Stimulated activated CD8-positive, alpha-beta memory T cell treated with anti-CD3 and anti-CD28 coated beads, Interleukin-4, amount 100 ng/mL, for 24 hours (primary cell): ENCODE data around the gene CNST.
"Not testable (repeated sequence)": the region's sequence is repeated elsewhere in the genome, so short reads cannot be mapped to it uniquely, and the experiment has no call there.

ENCODE experiments used
- DNase-seq: peaks from one replicate; pipeline ENCODE4 v3.0.0-alpha.2; 2020; ENCODE audit warnings: low read depth

The CNST gene

GRCh38 chr1:246559310-246559709, 6.9 kb upstream of the CNST start:
- DNase-seq, result no peak

- DNase-seq, result not testable (repeated sequence)
Measured at GRCh38 chr1:246560833-246561232, 5.4 kb upstream of the CNST start.

- no peak for DNase-seq
Measured at GRCh38 chr1:246564839-246565750, 1.2 kb upstream of the CNST start.

GRCh38 chr1:246565751-246566127, 517 bp upstream of the CNST start:
- DNase-seq, result no peak

- peak; percentile 21 for DNase-seq
Measured at GRCh38 chr1:246566813-246567645, 773 bp downstream of the CNST start.

- no peak for DNase-seq
Measured at GRCh38 chr1:246567646-246568235, 1.5 kb downstream of the CNST start.

- no peak for DNase-seq
Measured at GRCh38 chr1:246569248-246570238, 3.3 kb downstream of the CNST start.

- DNase-seq, result not testable (repeated sequence)
Measured at GRCh38 chr1:246571309-246571708, 5.1 kb downstream of the CNST start.

GRCh38 chr1:246571953-246572352, 5.7 kb downstream of the CNST start:
- DNase-seq, result no peak

GRCh38 chr1:246572785-246573184, 6.5 kb downstream of the CNST start:
- no peak for DNase-seq

GRCh38 chr1:246573491-246573890, 7.2 kb downstream of the CNST start:
- no peak for DNase-seq

GRCh38 chr1:246576709-246577032, 10.4 kb downstream of the CNST start:
- DNase-seq, result no peak

GRCh38 chr1:246577082-246577719, 10.9 kb downstream of the CNST start:
- DNase-seq, result no peak

GRCh38 chr1:246577720-246578106, 11.5 kb downstream of the CNST start:
- no peak for DNase-seq

GRCh38 chr1:246579818-246580217, 13.6 kb downstream of the CNST start:
- no peak for DNase-seq

- DNase-seq, result no peak
Measured at GRCh38 chr1:246580497-246581370, 14.5 kb downstream of the CNST start.

- no peak for DNase-seq
Measured at GRCh38 chr1:246582301-246583055, 16.2 kb downstream of the CNST start.

- no peak for DNase-seq
Measured at GRCh38 chr1:246583056-246583440, 16.8 kb downstream of the CNST start.

GRCh38 chr1:246583448-246584185, 17.4 kb downstream of the CNST start:
- DNase-seq, result no peak
